ENCODE measurements around the gene TSPAN14.
"Not testable (repeated sequence)": the region's sequence is repeated elsewhere in the genome, so short reads cannot be mapped to it uniquely, and the experiment has no call there.

DNA sequence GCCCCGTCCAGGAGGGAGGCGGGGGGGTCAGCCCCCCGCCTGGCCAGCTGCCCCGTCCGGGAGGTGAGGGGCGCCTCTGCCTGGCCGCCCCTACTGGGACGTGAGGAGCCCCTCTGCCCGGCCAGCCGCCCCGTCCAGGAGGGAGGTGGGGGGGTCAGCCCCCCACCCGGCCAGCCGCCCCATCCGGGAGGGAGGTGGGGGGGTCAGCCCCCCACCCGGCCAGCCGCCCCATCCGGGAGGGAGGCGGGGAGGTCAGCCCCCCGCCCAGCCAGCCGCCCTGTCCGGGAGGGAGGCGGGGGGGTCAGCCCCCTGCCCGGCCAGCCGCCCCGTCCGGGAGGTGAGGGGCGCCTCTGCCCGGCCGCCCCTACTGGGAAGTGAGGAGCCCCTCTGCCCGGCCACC lies 80.5 kb downstream of the TSPAN14 start:
- TF ChIP-seq CTCF (IDR thresholded peaks at IDR 0.05; ENCODE audit: low read depth, low read length); POLR2A (IDR thresholded peaks at IDR 0.05; ENCODE audit: extremely low read depth, insufficient read length): not testable (repeated sequence)
- TF ChIP-seq, protein P1, sequence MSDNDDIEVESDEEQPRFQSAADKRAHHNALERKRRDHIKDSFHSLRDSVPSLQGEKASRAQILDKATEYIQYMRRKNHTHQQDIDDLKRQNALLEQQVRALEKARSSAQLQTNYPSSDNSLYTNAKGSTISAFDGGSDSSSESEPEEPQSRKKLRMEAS (IDR thresholded peaks at IDR 0.05; ENCODE audit: low read depth, low read length) = not testable (repeated sequence)

Measured in NB4 (cell line).